IPS DF 6.9 (cell line): ENCODE measurements around the gene PIP5K1B.

Experiments
- DNase-seq: peaks from one replicate; pipeline ENCODE4 v3.0.0-alpha.2; 2013; ENCODE audit warnings: low read depth, low spot score
- H3K27ac ChIP-seq: one replicate; pipeline ENCODE4 v1.5.1; 2013; ENCODE audit warnings: low read length, control low read depth
- H3K27me3 ChIP-seq: 2 replicates; pipeline ENCODE4 v1.6.1; 2013; ENCODE audit warnings: mild to moderate bottlenecking, low read length; ENCODE audit not compliant: control insufficient read depth, insufficient read depth
- H3K36me3 ChIP-seq: 2 replicates; pipeline ENCODE4 v1.6.1; 2013; ENCODE audit warnings: low read length; ENCODE audit not compliant: control insufficient read depth, insufficient read depth
- H3K4me1 ChIP-seq: 2 replicates; pipeline ENCODE4 v1.6.1; 2013; ENCODE audit warnings: low read length; ENCODE audit not compliant: control insufficient read depth, insufficient read depth
- H3K4me3 ChIP-seq: 2 replicates; pipeline ENCODE4 v1.5.1; 2013; ENCODE audit warnings: mild to moderate bottlenecking, low read length
- H3K9me3 ChIP-seq: 2 replicates; pipeline ENCODE4 v1.6.1; 2013; ENCODE audit warnings: low read length, inconsistent platforms; ENCODE audit not compliant: control insufficient read depth, insufficient read depth
- WGBS: extraction: QIAGEN DNeasy Blood & Tissue Kit; methylation state at CpG from one replicate; pipeline ENCODE4 v1.1.7; 2013; ENCODE audit warnings: mixed read lengths, missing lambda C conversion rate; ENCODE audit not compliant: insufficient read length, insufficient coverage; 5-methylcytosine and 5-hydroxymethylcytosine counted together

Gene PIP5K1B

DNA sequence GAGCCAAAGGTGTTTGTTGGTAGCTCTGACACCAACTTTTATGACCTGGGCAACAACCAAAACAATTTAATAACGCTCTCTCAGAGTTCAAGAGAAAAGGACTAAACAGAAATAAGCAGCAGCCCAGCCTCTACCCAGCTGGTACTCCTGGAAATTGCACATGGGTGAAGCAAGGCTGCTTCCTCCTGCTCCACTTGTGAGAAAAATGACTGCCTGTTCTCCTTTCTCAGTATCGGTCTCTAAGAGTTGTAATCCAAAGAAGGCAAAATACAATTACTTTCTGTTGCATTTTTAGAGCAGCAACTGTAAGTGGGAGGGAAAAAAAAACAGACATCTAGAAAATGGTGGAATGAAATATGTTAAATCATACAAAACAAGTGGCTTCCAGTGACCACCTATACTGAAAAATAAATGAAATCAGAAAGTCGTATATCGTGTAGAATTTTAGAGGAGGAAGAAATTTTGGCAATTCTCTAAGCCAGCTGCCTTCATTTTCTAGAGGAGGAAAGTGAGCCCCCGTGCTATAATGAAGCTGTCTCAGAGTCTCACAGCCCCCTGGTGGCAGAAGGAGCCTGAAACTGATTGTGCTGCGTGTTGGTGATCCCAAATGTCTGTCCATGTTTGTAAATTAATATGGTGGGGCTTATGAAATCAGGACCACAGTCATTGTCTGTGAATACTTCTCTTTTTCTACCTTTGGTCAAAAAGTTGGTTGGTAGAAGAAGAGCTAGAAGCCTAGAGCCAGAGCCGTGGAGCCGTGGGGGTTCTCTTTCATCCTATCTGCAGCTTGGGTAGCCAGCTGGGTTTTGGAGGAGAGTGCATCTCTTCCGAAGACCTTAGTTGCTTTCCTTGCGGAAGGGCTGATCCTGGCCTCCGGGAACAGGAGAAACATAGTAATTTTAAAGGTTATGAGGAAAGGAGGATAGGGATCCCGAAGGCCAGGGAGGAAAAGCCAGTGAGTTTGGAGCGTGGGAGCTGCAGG is 139.9 kb downstream of the PIP5K1B start:
- no peaks in the 10 kb centered on the region for H3K4me1 ChIP-seq
- no peaks in the 10 kb centered on the region for H3K9me3 ChIP-seq
- no peaks in the 10 kb centered on the region for H3K27me3 ChIP-seq
- H3K36me3 ChIP-seq: no peaks in the 10 kb centered on the region
- H3K4me3 ChIP-seq: no peak overlapping the region
- no peak overlapping the region for H3K27ac ChIP-seq
- DNase-seq: no peak
- WGBS: no CpG with 5 or more reads among the region's 13 CpGs

GRCh38 chr9:68847765-68848164 is 142.7 kb downstream of the PIP5K1B start:
- DNase-seq: no peak
- H3K27ac ChIP-seq: no peak overlapping the region
- no peaks in the 10 kb centered on the region for H3K36me3 ChIP-seq
- no peaks in the 10 kb centered on the region for H3K9me3 ChIP-seq
- no peak overlapping the region for H3K4me3 ChIP-seq
- H3K27me3 ChIP-seq: no peaks in the 10 kb centered on the region
- 0 out of 2 replicates have a peak, but pooled peaks cover 2% of the 10 kb centered on the region for H3K4me1 ChIP-seq

- WGBS: no CpG with 5 or more reads among the region's 4 CpGs
- H3K9me3 ChIP-seq: no peaks in the 10 kb centered on the region
- no peak for DNase-seq
- no peaks in the 10 kb centered on the region for H3K27me3 ChIP-seq
- H3K4me1 ChIP-seq: 0 out of 2 replicates have a peak, but pooled peaks cover 2% of the 10 kb centered on the region
- H3K4me3 ChIP-seq: no peak overlapping the region
- H3K27ac ChIP-seq: no peak overlapping the region
- H3K36me3 ChIP-seq: no peaks in the 10 kb centered on the region
Measured at GRCh38 chr9:68851657-68852056, 146.6 kb downstream of the PIP5K1B start.

DNA sequence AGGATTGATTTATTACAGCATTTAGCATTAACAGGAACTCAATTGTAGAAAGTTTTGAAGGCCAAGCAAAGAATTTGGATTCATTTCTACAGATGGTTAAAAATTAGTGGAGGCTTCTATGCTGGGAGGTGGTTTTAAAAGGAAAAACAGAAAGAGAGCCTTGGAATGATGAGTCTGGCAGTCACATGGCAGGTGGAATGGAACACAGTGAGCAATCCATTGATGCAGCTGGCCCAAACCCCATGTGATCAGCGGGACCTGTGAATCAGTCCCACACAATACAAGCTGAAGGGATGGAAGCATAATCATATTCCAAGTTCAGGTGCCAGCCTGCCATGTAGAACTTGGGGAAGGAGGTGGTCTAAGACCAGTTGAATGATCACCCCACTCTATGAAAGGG is 147.9 kb downstream of the PIP5K1B start:
- Histone ChIP-seq H3K27ac (no peak overlapping the region), H3K36me3 (no peaks in the 10 kb centered on the region), H3K4me1 (0 out of 2 replicates have a peak, but pooled peaks cover 2% of the 10 kb centered on the region), H3K27me3 (no peaks in the 10 kb centered on the region), H3K9me3 (no peaks in the 10 kb centered on the region), H3K4me3 (no peak overlapping the region)
- WGBS: no CpG with 5 or more reads among the region's 1 CpG
- DNase-seq: no peak

- Histone ChIP-seq H3K36me3 (no peaks in the 10 kb centered on the region), H3K27ac (no peak overlapping the region), H3K27me3 (no peaks in the 10 kb centered on the region), H3K4me1 (no peaks in the 10 kb centered on the region), H3K4me3 (no peak overlapping the region), H3K9me3 (no peaks in the 10 kb centered on the region)
- DNase-seq: no peak
- WGBS: no CpG with 5 or more reads among the region's 3 CpGs
Measured at GRCh38 chr9:68859347-68859746, 154.3 kb downstream of the PIP5K1B start.

DNA sequence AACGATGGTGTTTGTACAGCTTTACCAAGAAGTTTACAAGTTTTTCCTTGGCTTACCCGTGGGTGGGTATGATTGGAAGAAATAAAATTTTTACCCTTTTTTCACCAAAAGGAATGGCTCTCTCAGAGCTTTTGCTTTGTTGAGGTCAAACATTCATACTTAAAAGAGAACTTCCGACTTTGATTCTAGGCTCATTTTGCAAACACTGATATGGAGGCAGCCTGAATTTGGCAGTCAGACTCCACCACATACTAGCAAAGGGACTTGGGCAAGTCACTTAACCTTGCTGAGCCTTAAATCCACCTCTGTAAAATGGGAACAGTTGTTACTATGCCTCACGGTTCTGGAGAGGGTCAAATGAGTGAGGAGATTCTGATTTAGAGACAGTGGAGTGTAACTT is 155.4 kb downstream of the PIP5K1B start:
- DNase-seq: no peak
- Histone ChIP-seq H3K36me3 (no peaks in the 10 kb centered on the region), H3K27ac (no peak overlapping the region), H3K27me3 (no peaks in the 10 kb centered on the region), H3K4me1 (no peaks in the 10 kb centered on the region), H3K4me3 (no peak overlapping the region), H3K9me3 (no peaks in the 10 kb centered on the region)
- no CpG with 5 or more reads among the region's 4 CpGs for WGBS

- no peak overlapping the region for H3K4me3 ChIP-seq
- no CpG with 5 or more reads among the region's 9 CpGs for WGBS
Measured at GRCh38 chr9:68861436-68861835, 156.4 kb downstream of the PIP5K1B start.

GRCh38 chr9:68867066-68867465 is 162.0 kb downstream of the PIP5K1B start:
- peaks cover 3% of the 10 kb centered on the region; the same call in 1 of the 2 replicates for H3K4me1 ChIP-seq
- no peak for DNase-seq
- no peaks in the 10 kb centered on the region for H3K9me3 ChIP-seq
- H3K27ac ChIP-seq: no peak overlapping the region
- WGBS: no CpG with 5 or more reads among the region's 6 CpGs
- H3K27me3 ChIP-seq: no peaks in the 10 kb centered on the region
- no peak overlapping the region for H3K4me3 ChIP-seq
- H3K36me3 ChIP-seq: no peaks in the 10 kb centered on the region

More at GRCh38 chr9:68861436-68861835, 156.4 kb downstream of the PIP5K1B start:
- Histone ChIP-seq H3K27me3 (no peaks in the 10 kb centered on the region), H3K9me3 (no peaks in the 10 kb centered on the region), H3K36me3 (no peaks in the 10 kb centered on the region), H3K4me1 (no peaks in the 10 kb centered on the region), H3K27ac (no peak overlapping the region)
- no peak for DNase-seq

GRCh38 chr9:68869022-68869421 is 164.0 kb downstream of the PIP5K1B start:
- Histone ChIP-seq H3K4me1 (peaks cover 3% of the 10 kb centered on the region; the same call in 1 of the 2 replicates), H3K27ac (no peak overlapping the region), H3K9me3 (no peaks in the 10 kb centered on the region), H3K27me3 (no peaks in the 10 kb centered on the region), H3K36me3 (no peaks in the 10 kb centered on the region), H3K4me3 (no peak overlapping the region)
- no peak for DNase-seq
- WGBS: no CpG with 5 or more reads among the region's 3 CpGs

DNA sequence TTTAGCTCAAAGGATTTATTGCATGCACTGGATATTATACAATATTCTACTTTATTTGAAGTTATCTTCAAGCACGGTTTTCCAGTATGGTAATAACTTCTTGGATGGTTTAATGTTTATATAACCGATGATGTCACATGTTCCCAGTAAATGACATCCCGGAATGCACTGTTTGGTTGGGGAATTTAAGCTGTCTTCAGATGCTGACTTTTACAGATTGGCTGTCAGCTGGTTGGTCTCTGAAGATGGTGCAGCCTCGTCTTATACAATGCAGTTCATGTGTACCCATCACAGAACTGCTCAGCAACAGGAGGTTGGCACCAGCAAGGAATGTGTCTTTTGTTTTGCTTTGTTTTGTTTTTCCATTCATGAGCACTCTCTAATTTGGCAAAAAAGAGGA is 165.0 kb downstream of the PIP5K1B start:
- Histone ChIP-seq H3K27ac (no peak overlapping the region), H3K27me3 (no peaks in the 10 kb centered on the region), H3K9me3 (no peaks in the 10 kb centered on the region), H3K4me3 (no peak overlapping the region), H3K36me3 (no peaks in the 10 kb centered on the region), H3K4me1 (peaks cover 4% of the 10 kb centered on the region; the same call in 1 of the 2 replicates)
- no CpG with 5 or more reads among the region's 4 CpGs for WGBS
- DNase-seq: no peak
